Mesangial cell (primary cell): ENCODE data around the gene RFC2. TPM values are rescaled to one million over a fixed set of nuclear protein-coding genes. Genes with fewer than 3 reads are reported as not detected.

Experiments
- total RNA-seq: library from RNA; depleted of rRNA; stranded (reverse); fragments of >200 nt; gene quantifications from 2 replicates; pipeline ENCODE4 v1.2.3, GENCODE V29; 2015

Gene RFC2
- 15.2 and 52.0 TPM in 2 replicates for total RNA-seq

GRCh38 chr7:74254129-74254857 is at the start of gene RFC2:
RFC2 (minus strand) TSS chr7:74254399; CDS start chr7:74254383, 16 bp downstream.

GRCh38 chr7:74289018-74289658 is 34.9 kb upstream of the RFC2 start, which contains the start of gene CLIP2:
CLIP2 (plus strand) TSS chr7:74289407; CDS start chr7:74317547, 28,140 bp downstream.

Other genes with a start within 250 kb of the RFC2 start
- gene ELN, start 226.2 kb downstream of the RFC2 start, total RNA-seq = 0.38 TPM in 1 of 2 replicates, not detected in the other
- gene LIMK1, start 170.6 kb downstream of the RFC2 start, total RNA-seq = 77.9 and 94.3 TPM in 2 replicates
- 260 and 303 TPM in 2 replicates for gene EIF4H, start 80.0 kb downstream of the RFC2 start, total RNA-seq
- 0.25 and 1.1 TPM in 2 replicates for gene LAT2, start 44.4 kb downstream of the RFC2 start, total RNA-seq
- 21.2 and 43.4 TPM in 2 replicates for gene CLIP2, start 35.0 kb upstream of the RFC2 start, total RNA-seq
- gene GTF2IRD1, start 199.5 kb upstream of the RFC2 start, total RNA-seq = 25.9 and 57.0 TPM in 2 replicates